GM11168 (cell line): ENCODE results near the gene PRKCE.

ENCODE experiments used
- in situ Hi-C: fragments of 300-500 bp; cut with MboI; formaldehyde crosslinking; loops from one replicate; pipeline ENCODE4 v1.12.0; 2022; ENCODE audit warnings: low sequenced_read_pairs; ENCODE audit not compliant: unreplicated experiment

Gene PRKCE

GRCh38 chr2:45651415-45652089, at the start of gene PRKCE:
TSS of gene PRKCE (plus strand) at chr2:45651675.
- in situ Hi-C loops, result no loop called here

DNA sequence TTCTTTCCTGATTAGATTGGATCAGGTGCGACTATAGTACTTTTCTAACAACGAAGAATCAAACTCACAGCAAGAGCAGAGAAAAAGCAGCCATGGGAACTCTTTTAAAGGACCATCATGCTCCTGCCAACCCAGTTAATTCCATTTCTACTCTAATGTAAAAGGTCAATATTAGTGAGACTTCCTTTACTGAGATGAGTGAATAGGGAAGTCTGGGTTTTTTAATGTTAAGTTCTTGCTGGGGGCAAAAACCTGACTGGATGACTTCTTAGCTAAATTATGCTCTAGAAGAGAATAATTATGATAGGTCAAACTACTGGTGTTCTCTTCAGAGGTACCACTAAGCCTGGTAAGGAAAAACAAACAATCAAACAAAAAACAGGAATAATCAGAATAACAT, 48.9 kb upstream of the PRKCE start:
- in situ Hi-C loops, result no loop called here

- in situ Hi-C loops, result no loop called here
Measured at GRCh38 chr2:45605116-45605515, 46.4 kb upstream of the PRKCE start.

DNA sequence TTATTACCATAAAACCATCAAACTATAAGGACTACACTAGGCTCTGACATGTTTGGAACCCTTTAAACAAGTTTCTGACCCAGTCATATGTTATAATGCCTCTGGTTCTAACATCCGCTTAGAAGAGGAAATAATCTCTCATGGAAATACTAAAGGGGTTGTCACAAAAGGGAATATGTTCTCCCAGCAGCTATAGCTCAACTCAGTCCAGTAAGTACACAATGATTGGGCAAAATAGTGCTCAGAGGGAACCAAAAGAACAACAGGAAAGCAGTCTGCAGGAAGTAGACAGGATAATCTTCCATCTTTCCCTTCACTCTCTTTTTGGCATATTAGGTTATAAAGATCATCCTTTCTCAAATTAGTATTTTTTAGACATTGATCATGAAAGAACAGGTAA, 44.7 kb upstream of the PRKCE start:
- in situ Hi-C loops, result no loop called here

- in situ Hi-C loops, result no loop called here
Measured at GRCh38 chr2:45607701-45608100, 43.8 kb upstream of the PRKCE start.

- in situ Hi-C loops, result no loop called here
Measured at GRCh38 chr2:45610281-45611019, 41.0 kb upstream of the PRKCE start.

- in situ Hi-C loops, result no loop called here
Measured at GRCh38 chr2:45611020-45611859, 40.2 kb upstream of the PRKCE start, which contains the start of gene SRBD1. TSS of gene SRBD1 (minus strand) at chr2:45611267. CDS start at chr2:45605441, 5,826 bp downstream.

GRCh38 chr2:45612285-45612684, 39.2 kb upstream of the PRKCE start:
- in situ Hi-C loops, result no loop called here

GRCh38 chr2:45612731-45613130, 38.7 kb upstream of the PRKCE start:
- in situ Hi-C loops, result no loop called here

- in situ Hi-C loops, result no loop called here
Measured at GRCh38 chr2:45614330-45614729, 37.1 kb upstream of the PRKCE start.

DNA sequence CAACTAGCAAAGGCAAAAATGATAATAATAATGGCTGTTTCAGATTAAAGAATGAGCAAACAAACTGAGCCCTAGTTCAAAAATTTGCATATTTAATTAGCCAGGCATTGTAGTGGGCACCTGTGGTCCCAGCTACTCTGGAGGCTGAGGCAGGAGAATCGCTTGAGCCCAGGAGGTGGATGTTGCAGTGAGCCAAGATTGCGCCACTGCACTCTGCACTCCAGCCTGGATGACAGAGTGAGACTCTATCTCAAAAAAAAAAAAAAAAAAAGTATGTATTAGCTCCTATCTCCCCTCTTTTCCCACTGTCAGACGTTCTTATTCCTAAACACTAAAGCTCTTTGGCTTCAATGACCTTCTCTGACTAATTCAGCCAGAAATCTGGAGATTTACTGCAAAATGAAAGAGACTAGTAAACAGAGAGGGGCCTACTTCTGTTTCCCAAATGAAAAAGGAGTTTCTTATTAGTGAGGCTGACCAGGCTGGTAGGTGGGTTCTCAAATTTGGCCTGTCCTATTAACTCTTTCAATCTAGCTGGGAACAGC, 36.5 kb upstream of the PRKCE start:
- in situ Hi-C loops, result no loop called here

- in situ Hi-C loops, result no loop called here
Measured at GRCh38 chr2:45616658-45617411, 34.6 kb upstream of the PRKCE start.

DNA sequence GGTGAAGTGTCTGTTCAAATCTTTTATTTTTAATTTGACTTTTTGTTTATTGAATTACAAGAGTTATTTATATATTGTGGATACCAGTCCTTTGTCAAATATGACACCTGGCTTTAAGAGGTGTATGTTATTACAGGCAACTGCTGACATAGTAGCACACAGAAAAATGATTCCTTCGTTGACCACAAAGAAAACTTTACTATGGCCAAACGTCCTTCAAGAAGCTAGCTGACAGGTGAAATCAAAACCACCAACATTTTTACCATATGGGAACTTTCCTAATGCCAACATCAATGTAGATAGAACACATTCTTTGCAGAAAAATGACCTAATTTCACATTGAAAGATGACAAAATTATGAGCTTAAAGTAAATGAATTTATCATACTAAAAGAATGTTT, 34.0 kb upstream of the PRKCE start:
- in situ Hi-C loops, result no loop called here

DNA sequence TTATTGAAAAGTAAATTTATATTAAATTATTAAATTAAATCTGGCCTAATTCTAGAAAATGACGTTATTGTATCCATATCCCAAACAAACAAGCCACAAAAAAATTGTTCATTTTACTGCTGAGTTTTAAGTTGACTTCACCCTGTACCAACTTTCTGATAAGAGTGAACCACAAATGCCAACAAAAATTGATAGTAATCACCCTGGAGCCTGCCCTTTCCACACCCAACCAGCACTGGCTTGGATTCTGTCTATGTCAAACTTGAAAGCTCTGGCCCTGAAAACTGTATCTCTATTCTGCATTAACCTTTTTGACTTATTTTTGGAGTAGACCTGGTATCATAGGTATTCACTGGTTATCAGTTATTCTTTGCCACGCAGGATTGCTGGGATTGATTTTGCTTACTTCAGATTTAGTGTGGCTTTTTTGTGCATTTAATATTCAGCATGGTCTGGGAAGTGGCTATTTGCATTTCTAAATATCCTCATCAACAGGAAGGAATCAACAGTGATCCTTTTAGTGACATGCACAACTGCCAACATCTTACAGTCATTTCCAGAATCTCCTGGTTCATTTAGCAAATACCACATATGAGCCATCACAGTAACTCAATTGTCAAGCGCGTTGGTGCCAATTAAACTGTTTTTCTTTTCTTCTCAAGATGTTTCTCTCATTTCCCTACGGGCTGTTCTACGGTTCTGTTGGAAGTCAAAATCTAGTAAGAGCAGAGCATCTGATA, 29.0 kb upstream of the PRKCE start:
- in situ Hi-C loops, result no loop called here

DNA sequence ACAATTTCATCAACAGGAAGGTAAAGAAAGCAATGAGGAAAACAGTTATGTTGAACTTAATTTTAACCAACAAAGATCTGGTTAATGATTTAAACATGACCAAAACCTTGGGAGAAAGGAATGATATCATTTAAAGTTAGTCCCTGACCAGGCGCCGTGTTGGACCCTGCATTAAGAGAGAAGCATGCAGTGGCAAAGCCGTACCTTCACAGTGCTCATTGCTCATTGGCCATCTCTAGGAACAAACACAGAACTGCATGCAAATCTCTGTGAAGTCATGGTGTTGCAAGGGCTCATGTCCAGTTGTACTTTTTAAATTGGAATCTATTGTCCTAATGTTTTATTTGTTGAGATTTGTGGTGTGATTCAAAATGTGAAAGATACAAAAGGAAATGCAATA, 28.4 kb upstream of the PRKCE start:
- in situ Hi-C loops, result no loop called here

DNA sequence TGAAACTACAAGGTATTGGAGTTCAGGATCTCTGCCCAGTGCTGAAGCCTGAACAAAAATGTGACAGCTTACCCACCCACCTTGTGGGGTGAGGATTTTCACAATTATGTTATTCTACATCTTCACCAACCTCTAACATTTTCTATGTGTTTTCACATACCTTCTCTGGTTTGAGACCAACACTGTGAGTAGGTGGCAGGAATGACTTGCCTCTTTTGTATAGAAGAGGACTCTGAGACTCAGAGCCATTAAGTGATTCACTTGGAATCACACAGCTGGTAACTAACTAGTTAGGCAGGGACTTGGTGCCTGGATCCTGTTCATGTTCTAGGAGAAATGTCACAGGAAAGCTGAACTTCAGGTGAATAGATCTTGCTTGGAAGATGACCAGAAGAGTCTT, 25.7 kb upstream of the PRKCE start:
- in situ Hi-C loops, result no loop called here

- in situ Hi-C loops, result no loop called here
Measured at GRCh38 chr2:45626387-45627221, 24.9 kb upstream of the PRKCE start.

GRCh38 chr2:45627911-45628310, 23.6 kb upstream of the PRKCE start:
- in situ Hi-C loops, result no loop called here
